AG04450 (cell line): ENCODE results near the gene EMP3. TPM values are rescaled to one million over a fixed set of nuclear protein-coding genes. Genes with fewer than 3 reads are reported as not detected.

Experiments
- CTCF ChIA-PET: fragments of 300-600, 350-600 bp; formaldehyde crosslinking; extraction: SDS; loops from one replicate; lab custom pipeline; 2022; ENCODE audit warnings: antibody characterized with exemption, inconsistent platforms; lab: Charles Lee
- POLR2A ChIA-PET: fragments of 350-600 bp; formaldehyde crosslinking; extraction: SDS; loops from one replicate; lab custom pipeline; 2021; ENCODE audit warnings: antibody characterized with exemption, inconsistent platforms; lab: Yijun Ruan, JAX
- DNase-seq: peaks from one replicate; pipeline ENCODE4 v3.0.0-alpha.2; 2011; ENCODE audit warnings: low read depth, low spot score
- H3K27ac ChIP-seq: one replicate; pipeline ENCODE4 v1.5.1; 2012; ENCODE audit warnings: low read depth, low read length, control low read depth
- H3K27me3 ChIP-seq: one replicate; pipeline ENCODE4 v1.6.0; 2012; ENCODE audit warnings: low read length; ENCODE audit not compliant: control insufficient read depth, insufficient read depth
- H3K4me3 ChIP-seq: 2 replicates; pipeline ENCODE4 v1.5.1; 2011; ENCODE audit warnings: mild to moderate bottlenecking, low read depth, low read length, control low read depth
- H3K9me3 ChIP-seq: 2 replicates; pipeline ENCODE4 v1.5.1; 2012; ENCODE audit warnings: low read length; ENCODE audit not compliant: control insufficient read depth, insufficient read depth
- CTCF ChIP-seq: IDR thresholded peaks from 2 replicates; pipeline ENCODE4 v1.5.1; 2011; ENCODE audit warnings: low read depth, low read length, control low read depth, inconsistent platforms
- polyA plus RNA-seq: library from polyadenylated mRNA; depleted of rRNA; stranded (reverse); fragments of >200 nt; gene quantifications from 2 replicates; pipeline ENCODE4 v1.2.3, GENCODE V29; 2011

EMP3 gene
- polyA plus RNA-seq, 1 experiment, result 227 TPM

- no peaks in the 10 kb centered on the region for H3K27me3 ChIP-seq
- DNase-seq, result peak; percentile 95
- H3K27ac ChIP-seq, result peak overlapping the region; percentile 25
- no peaks in the 10 kb centered on the region; the same call in 1 of the 2 replicates for H3K9me3 ChIP-seq
- POLR2A ChIA-PET, result interaction anchor here (0.9 to 4.0 kb wide), 7 partner anchors 10 to 68 kb away, joined by 3 to 32 read pairs (median 5); partner anchors contain the start of genes SYNGR4 and TMEM143
- peak overlapping the region; percentile 38 for H3K4me3 ChIP-seq
- TF ChIP-seq CTCF, result no peak
- CTCF ChIA-PET, result interaction anchor here (0.5 to 3.1 kb wide), 15 partner anchors 10 to 257 kb away, joined by 3 to 34 read pairs (median 6); partner anchors contain the start of genes EMP3 and KDELR1
These were observed 7.5 kb downstream of the EMP3 start for GRCh38 chr19:48332662-48333466.

- POLR2A ChIA-PET, result interaction anchor here (0.6 to 4.0 kb wide), 15 partner anchors 8 to 148 kb away, joined by 3 to 32 read pairs (median 4); partner anchors contain the start of genes EMP3, SYNGR4 and TMEM143
- H3K27ac ChIP-seq, result peak overlapping the region; percentile 68
- peak; percentile 80 for TF ChIP-seq CTCF
- peak overlapping the region; percentile 57 for H3K4me3 ChIP-seq
- CTCF ChIA-PET, result interaction anchor here (0.6 to 3.1 kb wide), 25 partner anchors 10 to 791 kb away, joined by 3 to 34 read pairs (median 5); partner anchors contain the start of genes EMP3, KDELR1, SYNGR4 and TMEM143
- peak; percentile 87 for DNase-seq
- no peaks in the 10 kb centered on the region; the same call in 1 of the 2 replicates for H3K9me3 ChIP-seq
- H3K27me3 ChIP-seq, result no peaks in the 10 kb centered on the region
These were observed 8.4 kb downstream of the EMP3 start for GRCh38 chr19:48333467-48334384.

GRCh38 chr19:48338253-48338755, 13.0 kb downstream of the EMP3 start:
- no peak overlapping the region for H3K27ac ChIP-seq
- no peak for TF ChIP-seq CTCF
- H3K4me3 ChIP-seq, result no peak overlapping the region
- POLR2A ChIA-PET, result no interaction called here
- H3K27me3 ChIP-seq, result no peaks in the 10 kb centered on the region
- CTCF ChIA-PET, result no interaction called here
- DNase-seq, result no peak
- no peaks in the 10 kb centered on the region; the same call in 1 of the 2 replicates for H3K9me3 ChIP-seq

GRCh38 chr19:48338802-48339503, 13.6 kb downstream of the EMP3 start:
- ChIA-PET CTCF (interaction anchor here (1.4 kb wide), 1 partner anchor 52 kb away, joined by 3 read pairs; the partner anchor contains the start of gene KDELR1), POLR2A (no interaction called here)
- no peak overlapping the region for H3K4me3 ChIP-seq
- H3K27me3 ChIP-seq, result no peaks in the 10 kb centered on the region
- no peak overlapping the region for H3K27ac ChIP-seq
- no peak for TF ChIP-seq CTCF
- no peak for DNase-seq
- no peaks in the 10 kb centered on the region for H3K9me3 ChIP-seq
